ENCODE measurements around the gene VAMP3.
A peak's percentile ranks its signal among the peaks of the same experiment; 100 is the strongest.

The VAMP3 gene

GRCh38 chr1:7770997-7771822 lies at the start of gene VAMP3:
Gene VAMP3 (plus strand): TSS chr1:7771296. CDS start chr1:7771384, 88 bp downstream.
- DNase-seq (ENCODE audit: extremely low read depth, low read depth): peak; percentile 42
- TF ChIP-seq CTCF (IDR thresholded peaks at IDR 0.05; ENCODE audit: low read depth, low read length): no peak

- TF ChIP-seq CTCF (IDR thresholded peaks at IDR 0.05; ENCODE audit: low read depth, low read length): no peak
Measured at GRCh38 chr1:7721940-7722669, 49.0 kb upstream of the VAMP3 start.

GRCh38 chr1:7722670-7723012 lies 48.5 kb upstream of the VAMP3 start:
- DNase-seq (ENCODE audit: extremely low read depth, low read depth): no peak
- no peak for TF ChIP-seq CTCF (IDR thresholded peaks at IDR 0.05; ENCODE audit: low read depth, low read length)

More at GRCh38 chr1:7721940-7722669, 49.0 kb upstream of the VAMP3 start:
- DNase-seq (ENCODE audit: extremely low read depth, low read depth): no peak

- DNase-seq (ENCODE audit: extremely low read depth, low read depth): no peak
- no peak for TF ChIP-seq CTCF (IDR thresholded peaks at IDR 0.05; ENCODE audit: low read depth, low read length)
Measured at GRCh38 chr1:7726623-7727022, 44.5 kb upstream of the VAMP3 start.

- no peak for TF ChIP-seq CTCF (IDR thresholded peaks at IDR 0.05; ENCODE audit: low read depth, low read length)
- no peak for DNase-seq (ENCODE audit: extremely low read depth, low read depth)
Measured at GRCh38 chr1:7727809-7728471, 43.2 kb upstream of the VAMP3 start.

- no peak for DNase-seq (ENCODE audit: extremely low read depth, low read depth)
- no peak for TF ChIP-seq CTCF (IDR thresholded peaks at IDR 0.05; ENCODE audit: low read depth, low read length)
Measured at GRCh38 chr1:7729761-7730160, 41.3 kb upstream of the VAMP3 start.

GRCh38 chr1:7732331-7732730 lies 38.8 kb upstream of the VAMP3 start:
- no peak for TF ChIP-seq CTCF (IDR thresholded peaks at IDR 0.05; ENCODE audit: low read depth, low read length)
- no peak for DNase-seq (ENCODE audit: extremely low read depth, low read depth)
